ENCODE measurements around the gene IRAK2.

IRAK2 gene

GRCh38 chr3:10286596-10287295, 122.0 kb downstream of the IRAK2 start:
- peak; percentile 86 for DNase-seq

- DNase-seq = no peak
These were observed 123.3 kb downstream of the IRAK2 start for GRCh38 chr3:10287936-10288574.

GRCh38 chr3:10288575-10288960, 123.8 kb downstream of the IRAK2 start:
- DNase-seq = no peak

GRCh38 chr3:10289077-10289476, 124.4 kb downstream of the IRAK2 start:
- no peak for DNase-seq

GRCh38 chr3:10289787-10290355, 125.2 kb downstream of the IRAK2 start:
- peak; percentile 44 for DNase-seq

- peak; percentile 49 for DNase-seq
These were observed 125.9 kb downstream of the IRAK2 start for GRCh38 chr3:10290481-10291176.

- no peak for DNase-seq
These were observed 126.9 kb downstream of the IRAK2 start for GRCh38 chr3:10291641-10292040.

GRCh38 chr3:10292505-10293419, 128.0 kb downstream of the IRAK2 start, which contains the start of gene GHRL:
Gene GHRL, minus strand, starts transcription at chr3:10292947. Its CDS starts 2,767 bp downstream, at chr3:10290180.
- no peak for DNase-seq

Measured in NCI-H69 (cell line).